ENCODE measurements around the gene NELL2.

NELL2 gene

DNA sequence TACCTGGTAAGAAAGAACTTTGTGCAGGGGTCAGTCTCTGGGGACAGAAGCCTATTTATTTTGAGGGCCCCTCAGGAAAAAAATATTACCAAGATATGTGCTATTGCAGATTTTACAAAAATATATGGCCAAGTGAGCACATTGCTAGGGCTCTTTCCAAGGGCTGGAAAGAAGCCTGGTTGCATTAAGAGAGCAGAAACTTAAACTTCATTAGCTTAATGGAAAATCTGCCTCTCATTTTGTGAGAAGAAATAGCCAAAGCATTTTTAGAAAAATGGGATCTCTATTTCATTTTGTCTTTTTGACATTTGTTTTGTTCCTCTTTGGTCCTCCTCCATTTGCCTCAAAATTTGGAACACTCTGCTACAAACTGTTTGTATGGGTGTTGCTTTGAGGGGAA is 283.5 kb downstream of the NELL2 start:
- DNase-seq = no peak

DNA sequence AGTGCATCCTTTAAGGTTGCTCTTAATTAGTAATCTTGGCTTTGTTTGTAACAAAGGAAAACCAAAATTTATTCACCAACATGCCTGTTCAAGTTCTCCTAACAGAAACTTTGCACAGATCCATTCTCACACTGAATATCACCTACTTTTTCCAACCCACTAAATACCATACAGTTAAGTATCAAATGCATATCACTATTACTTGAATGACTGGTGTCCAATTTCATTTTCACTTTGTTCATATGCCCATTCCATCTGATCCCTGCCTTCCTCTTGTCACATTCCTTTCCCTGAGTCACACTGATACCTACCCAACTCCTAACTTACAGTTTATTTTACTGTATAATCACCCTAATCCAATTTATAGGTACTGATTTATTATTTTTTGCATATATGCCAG is 286.4 kb downstream of the NELL2 start:
- DNase-seq = no peak

DNA sequence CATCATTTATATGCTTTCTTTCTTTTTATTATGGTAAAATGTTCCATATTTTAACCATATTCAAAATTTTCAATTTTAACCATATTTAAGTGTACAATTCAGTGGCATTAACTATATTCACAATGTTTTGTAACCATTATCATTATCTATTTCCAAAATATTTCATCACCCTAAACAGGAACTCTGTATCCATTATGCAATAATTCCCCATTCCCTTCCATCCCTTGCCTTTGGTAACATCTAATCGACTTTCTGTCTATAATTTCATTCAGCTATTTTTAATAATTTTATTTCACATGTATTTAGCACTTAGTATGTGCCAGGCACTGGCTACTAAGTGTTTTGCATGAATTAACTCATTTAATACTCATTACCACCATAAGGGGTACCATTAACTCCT is 287.5 kb downstream of the NELL2 start:
- no peak for DNase-seq

DNA sequence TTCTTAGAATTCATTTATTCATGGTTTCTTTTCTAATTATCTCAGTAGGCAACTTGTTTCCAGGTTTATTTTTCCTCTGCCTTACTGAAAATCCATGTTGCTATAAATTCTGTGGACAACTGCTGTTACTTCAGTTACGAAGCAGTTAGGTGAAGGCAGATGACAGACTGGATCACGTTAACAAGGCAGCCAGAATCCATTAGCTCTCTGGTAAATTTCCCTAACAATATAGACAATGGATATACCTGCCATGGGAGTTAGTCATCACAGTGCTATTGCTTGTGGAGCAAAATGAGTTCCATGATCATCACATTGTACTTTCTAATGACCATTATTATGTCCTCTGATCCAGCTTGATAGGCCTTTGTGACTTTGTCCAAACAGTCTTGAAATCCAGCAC is 291.5 kb downstream of the NELL2 start:
- no peak for DNase-seq

DNA sequence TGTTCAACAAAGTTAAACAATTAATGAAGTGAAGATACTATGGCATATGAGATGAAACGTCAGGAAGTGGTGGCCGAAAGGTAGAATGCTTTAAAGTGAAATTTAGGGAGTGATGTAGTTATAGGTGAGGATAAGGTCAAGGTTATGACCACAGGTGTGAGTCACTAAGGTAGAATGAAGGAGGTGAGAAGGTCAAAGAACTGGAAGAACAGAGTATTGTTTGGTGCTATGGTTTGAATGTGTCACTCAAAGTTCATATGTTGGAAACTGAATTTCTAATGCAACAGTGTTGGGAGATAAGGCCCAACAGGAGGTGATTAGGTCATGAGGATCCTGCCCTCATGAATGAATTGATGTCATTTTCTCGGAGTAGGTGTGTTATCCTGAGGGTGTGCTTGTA is 293.6 kb downstream of the NELL2 start:
- no peak for DNase-seq

DNA sequence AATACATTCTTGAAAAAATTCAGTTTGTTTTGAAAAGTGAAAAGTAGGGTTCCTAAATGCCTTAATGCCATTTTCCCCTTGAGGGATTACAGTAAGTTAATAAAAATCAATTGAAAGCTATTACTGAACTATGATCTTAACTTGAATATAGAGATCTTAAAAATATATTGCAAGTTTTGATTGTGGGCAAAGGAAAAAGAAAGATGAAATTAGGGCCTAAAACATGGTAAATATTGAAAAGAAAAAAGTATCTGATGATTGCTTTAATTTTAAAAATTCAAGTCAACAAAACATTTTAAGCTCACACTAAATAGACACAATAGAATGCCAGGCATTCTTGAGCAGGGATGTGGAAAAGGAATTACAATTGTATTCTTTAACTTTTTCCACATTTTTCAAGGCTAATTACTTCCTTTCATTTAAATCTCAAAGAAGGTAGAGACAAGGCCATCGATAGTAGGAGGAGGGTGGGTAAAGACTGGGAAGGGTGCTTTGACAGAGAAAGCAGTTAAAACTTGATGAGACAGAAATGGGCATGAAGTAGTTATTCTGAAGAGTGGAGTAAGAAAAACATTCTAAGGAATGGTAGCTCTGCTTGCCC is 294.4 kb downstream of the NELL2 start:
- no peak for DNase-seq

DNA sequence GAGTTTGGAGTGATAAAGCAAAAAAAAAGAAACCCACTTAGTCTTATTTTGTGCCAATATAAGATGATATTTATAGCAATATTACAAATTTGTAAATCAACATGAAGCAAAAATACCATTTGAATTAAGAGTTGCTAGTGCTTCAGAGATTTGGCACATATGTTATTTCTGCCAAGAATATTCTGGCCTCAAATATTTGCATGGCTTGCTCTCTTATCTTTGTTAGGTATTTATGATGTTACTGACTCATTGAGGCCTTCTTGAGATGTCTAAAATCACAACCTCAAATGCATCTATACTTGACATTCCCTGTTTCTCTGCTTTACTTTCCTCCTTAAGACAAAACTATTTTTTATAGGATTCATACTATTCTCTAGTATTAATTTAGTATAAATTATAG is 301.5 kb downstream of the NELL2 start:
- no peak for DNase-seq

DNA sequence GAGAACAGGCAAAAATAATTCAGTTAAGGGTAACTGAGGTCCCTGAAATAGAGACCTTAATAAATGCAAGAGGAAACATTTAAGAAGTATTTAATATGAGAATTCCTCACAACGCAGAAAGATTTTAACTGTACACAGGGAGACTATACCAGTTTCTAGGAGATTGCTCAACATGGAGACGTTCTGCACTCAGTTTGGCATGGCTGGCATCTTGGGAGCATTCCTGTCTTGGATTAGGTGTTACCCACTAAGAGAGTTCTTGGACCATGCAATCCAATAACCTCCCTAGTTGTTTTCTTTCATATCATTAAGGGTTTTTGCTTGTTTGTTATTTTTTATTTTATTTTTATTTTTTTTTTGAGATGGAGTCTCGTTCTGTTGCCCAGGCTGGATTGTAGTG is 302.4 kb downstream of the NELL2 start:
- DNase-seq = no peak

DNA sequence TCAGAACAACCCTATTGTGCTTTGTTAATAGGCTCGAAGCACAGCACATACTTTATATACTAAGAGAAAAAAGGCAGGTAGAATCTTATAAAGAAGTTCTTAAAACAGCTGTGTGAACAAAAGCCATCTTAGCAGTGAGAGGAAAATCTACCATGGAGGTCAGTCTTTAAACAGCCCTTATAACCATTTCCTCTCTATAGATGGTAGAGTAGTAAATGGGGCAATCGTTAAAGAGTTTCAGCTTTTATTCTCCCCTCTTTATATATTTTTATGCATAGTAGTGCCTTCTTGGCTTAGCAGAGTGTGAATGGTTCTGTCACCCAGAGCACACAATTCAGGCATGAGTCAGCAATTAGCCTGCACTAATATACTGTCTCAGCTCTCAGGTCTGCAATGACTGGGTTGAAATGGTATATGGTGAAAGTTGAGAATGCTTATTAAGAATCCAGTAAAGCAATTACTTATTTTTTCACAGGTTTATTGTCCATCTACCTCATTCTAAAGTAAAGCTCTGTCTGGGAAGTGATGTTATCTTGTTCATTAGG is 305.0 kb downstream of the NELL2 start:
- DNase-seq = no peak

DNA sequence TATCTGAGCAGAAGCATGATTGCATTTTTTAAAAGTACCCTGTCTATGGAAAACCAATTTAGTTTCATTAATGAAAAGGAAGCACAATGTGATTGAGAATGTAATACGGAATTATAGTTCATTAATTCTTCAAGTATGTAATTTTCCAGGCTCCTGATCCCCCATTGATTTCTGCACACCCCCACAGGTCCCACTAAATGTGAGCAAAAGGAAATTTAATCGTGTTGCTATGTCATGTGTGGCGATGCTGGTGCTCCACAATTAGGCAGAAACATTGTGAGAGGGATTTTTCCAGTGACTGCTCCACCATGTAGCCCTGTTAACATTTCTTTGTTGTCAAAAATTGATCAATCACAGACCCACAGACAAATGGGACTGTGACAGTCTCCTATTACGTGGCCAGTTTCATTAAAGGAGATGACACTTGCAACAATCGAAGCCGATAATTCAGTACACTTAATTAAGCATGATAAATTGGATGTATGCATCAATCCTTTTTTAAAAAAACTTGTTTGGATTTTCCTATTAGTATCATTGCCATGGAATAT is 306.0 kb downstream of the NELL2 start:
- no peak for DNase-seq

DNA sequence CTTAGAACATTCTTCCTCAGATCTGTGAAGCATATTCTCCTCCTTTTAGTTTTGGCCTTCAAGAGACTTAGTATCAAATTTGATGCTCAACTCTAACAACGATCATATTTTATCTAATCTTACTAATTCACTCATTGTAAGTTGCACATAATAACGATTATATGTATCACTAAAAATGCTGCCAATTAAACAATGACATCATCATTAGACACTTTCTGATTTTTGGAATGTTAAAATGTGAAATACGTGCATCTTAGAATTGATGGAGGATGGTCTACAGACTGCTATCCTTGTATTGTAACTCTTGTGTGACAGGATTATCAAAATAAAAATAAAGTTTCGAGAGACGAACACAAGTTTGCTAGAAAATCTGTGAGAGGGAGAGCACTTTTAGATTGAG is 311.0 kb downstream of the NELL2 start:
- DNase-seq = no peak

DNA sequence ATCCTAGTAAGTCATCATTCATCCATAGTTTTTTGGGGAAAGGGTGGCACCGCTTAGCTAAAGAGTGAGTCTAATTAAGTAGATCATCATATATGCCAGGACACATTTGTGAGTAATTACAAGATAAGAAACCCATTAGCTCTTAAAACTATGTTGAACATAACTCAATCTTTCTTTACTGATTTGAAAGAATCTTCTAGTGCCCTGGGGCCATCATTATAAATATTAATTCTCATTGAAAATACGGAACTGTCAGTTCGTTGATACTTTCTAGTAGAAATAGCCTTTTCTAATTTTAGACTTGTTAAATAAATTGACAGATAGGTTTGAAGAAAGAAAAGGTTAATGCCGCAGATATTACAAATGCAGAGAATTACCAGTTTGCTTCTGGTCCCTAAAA is 312.6 kb downstream of the NELL2 start:
- DNase-seq = no peak

DNA sequence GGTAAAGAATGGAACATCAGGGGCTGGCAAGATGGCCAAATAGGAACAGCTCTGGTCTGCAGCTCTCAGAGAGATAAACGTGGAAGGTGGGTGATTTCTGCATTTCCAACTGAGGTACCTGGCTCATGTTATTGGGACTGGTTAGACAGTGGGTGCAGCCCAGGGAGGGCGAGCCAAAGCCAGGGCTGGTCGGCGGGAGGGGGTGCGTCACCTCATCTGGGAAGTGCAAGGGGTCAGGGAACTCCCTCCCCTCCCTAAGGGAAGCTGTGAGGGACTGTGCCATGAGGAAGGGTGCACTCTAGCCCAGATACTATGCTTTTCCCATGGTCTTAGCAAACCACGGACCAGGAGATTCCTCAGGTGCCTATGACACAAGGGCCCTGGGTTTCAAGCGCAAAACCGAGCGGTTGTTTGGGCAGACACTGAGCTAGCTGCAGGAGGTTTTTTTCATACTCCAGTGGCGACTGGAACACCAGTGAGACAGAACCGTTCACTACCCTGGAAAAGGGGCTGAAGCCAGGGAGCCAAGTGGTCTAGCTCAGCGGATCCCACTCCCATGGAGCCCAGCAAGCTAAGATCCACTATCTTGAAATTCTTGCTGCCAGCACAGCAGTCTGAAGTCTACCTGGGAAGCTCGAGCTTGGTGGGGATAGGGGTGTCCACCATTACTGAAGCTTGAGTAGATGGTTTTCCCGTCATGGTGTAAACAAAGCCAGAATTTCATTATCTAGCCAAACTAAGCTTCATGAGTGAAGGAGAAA is 317.6 kb downstream of the NELL2 start:
- DNase-seq = no peak

DNA sequence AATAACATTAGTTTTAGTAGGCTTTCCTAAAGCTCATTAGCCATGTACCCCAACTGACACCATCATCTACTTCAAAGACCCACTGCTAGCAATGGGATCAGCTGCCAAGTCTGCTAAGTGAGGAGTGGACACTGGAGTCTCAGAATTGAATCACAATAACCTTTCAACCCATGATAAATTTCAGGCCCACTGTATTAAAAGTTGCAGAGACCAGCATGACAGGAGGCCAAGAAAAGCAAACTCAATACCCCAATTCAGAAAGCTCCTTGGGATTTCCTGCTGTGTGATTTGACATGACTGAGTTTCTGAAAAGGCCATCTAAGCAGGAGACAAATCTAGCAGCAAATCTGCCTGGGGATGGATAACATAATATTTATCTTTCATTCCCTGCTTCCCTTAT is 320.7 kb downstream of the NELL2 start:
- no peak for DNase-seq

DNA sequence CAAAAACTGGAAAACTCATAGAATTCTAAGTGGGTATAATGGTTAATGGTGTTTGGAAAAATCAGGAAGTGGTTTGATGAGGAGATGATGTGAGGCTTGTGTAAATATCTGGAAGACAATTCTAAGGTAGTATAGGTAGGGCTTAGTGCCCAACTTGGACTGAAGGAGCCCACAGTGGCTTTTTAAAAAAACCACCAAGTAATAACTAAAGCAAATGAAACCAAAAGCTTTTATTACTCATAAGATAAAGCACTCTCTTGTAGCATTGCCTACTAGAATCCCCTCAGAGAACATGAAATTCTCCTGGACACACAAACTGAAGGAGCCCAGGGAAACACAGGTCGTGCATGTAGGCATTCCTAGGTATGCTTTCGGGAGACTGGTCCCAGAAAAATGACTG is 324.5 kb downstream of the NELL2 start:
- DNase-seq = no peak

DNA sequence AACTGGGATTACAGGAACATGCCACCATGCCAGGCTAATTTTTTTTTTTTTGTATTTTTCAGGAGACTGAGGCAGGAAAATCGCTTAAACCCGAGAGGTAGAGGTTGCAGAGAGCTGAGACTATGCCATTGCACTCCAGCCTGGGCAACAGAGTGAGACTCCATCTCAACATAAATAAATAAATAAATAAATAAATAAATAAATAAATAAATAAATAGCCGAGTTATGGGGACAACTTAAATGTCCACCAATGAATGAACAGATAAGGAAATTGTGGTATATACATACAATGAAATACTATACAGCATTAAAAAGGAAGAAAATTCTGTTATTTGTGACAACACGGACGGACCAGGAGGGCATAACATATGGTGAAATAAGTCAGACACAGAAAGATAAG is 325.7 kb downstream of the NELL2 start:
- no peak for DNase-seq

DNA sequence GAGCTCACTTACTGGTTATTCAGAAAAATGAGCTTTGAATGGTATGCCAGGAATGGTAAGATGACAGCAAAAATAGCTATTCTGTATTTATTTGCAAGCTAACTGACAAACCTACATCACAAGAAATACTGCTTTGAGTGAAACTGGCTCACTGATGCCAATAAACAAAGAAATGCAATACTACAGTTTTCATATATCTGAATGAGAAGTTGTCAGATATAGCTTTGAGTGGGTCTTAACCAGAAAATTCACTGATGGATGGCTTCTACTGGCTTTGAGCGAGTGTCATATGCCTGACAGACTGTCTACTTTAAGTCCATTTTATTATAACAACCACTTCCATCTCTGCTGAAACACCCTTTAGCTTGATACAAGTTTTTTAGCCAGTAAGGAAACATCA is 330.1 kb downstream of the NELL2 start:
- no peak for DNase-seq

DNA sequence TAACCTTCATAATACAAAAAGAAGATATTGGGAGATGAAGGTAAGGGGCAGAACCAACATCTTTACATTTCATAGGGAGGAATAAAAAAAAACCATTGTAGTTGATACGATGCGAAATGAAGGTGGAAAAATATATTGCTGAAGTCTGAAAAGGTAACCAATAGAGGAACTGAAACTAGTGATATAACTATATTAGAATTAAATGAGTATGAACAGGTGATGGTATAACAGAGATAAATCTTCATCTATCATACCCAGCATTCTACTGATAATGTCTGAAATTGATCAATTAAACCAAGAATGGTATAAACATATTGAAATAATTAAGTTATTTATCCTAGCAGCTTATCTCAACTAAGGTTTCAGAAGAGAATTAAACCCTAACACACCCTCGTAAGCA is 332.1 kb downstream of the NELL2 start:
- DNase-seq = no peak

DNA sequence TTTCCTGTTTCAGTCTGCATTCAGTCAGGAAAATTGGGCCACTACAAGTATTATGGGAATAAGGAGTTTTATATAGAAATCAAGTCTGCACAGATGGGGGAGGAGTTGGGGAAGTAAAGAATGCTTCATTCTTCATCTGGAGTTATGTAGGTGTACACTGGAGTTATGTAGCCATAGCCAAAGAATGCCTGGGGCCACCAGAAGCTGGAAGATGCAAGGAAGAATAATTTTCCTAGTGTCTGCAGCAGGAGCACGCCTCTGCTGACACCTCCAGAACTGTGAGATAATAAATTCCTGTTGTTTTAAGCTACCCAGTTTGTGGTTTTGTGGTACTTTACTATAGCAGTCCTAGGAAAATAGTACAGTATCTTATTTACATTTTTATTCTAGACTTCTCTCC is 333.4 kb downstream of the NELL2 start:
- DNase-seq = no peak

DNA sequence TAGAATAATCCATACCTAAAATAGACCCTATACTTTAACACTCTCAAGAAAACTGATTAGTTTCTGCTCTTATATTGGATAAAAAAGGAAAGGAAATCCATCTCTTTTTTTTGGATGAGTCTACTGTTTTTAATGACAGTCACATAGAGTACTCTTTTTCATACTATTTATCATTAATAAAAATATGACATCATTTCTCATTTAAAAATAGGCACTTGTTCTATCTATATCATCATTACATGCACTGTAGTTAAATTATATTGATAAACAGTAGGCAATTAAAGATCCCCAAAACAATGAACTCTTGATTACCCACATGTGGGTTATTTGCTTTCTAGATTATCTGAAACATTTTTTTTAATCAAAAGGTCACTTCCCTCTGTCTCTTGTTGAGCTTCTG is 338.8 kb downstream of the NELL2 start:
- DNase-seq = no peak

DNA sequence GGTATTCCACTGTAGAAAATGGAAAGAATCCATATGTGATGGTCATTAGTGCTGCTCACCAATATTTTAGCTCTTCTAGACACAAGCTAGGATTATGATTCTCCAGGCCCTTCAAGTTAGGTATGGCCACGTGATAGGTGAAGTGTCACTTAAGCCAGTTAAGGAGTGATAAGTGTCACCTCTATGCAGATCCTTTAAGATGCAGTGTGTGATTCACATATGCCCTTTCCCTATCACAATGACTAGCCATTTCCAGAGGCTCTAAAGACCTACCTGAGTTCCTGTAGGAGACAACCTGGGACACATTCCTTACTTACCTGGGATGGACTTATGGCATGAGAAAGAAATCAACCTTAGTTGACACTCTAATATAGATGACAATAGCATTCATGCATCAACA is 343.2 kb downstream of the NELL2 start:
- no peak for DNase-seq

DNA sequence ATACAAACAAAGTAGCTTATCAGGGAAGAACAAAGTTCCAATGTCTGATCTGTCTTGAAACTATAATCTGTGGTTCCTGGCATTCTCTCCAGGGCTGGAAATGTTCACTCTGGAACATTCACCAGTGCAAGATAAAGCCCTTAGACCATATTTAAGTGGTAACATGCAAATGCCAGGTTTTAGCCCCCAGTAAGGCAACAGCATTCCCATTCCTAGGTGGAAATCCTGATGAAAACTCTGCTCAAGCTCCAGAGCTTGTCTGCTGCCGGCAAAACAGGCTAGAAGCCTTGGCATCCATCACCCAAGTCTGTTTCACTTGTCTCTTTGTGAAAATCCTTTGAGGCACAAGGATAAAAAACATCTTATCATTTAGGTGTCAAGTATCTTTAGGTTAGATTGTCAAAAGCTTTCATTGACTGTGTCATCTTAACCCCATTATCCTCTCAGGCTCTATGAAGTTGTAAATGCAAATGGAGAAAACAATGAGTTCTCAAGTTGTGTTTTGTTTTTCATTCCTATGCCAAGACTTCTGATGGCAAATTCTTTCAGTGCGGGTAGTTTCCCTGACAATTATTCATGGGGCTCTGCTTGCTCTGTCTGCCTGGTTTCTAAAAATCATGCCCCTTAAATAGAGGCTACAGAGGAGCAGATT is 344.7 kb downstream of the NELL2 start:
- no peak for DNase-seq

DNA sequence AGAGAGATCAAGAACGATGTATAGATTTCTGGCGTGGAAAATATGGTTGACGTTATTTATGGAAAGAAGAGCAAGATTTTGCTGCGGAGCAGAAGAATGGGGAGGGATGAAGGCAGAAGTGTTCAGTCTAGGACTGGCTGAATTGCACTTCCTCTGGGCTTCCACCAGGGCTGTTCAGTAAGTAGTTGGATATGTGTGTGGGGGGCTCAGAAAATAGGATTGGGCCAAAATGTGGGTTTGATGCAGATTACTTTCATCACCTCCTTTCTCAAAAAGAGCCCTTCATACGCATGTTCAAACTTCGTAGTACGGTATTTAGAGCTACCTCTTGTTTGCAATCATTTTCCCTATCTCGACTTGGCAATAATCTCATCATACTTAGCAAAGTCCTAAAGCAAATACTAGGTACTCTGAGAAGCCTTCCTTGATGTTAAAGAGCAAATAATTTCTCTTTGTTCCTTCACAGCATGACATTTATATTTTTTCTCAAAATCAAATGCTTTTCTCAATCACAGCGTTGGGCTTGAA is 349.4 kb downstream of the NELL2 start:
- DNase-seq = no peak
